Measurements from ENCODE around the gene AP2A2.

The AP2A2 gene

GRCh38 chr11:933936-934335 is 8.3 kb downstream of the AP2A2 start:
- no peak overlapping the region for H3K27ac ChIP-seq
- H3K4me3 ChIP-seq (ENCODE audit: low read depth, low read length): no peak overlapping the region
- H3K27me3 ChIP-seq (ENCODE audit: insufficient read depth, low read depth, severe bottlenecking): no peaks in the 10 kb centered on the region
- no peak for DNase-seq
- TF ChIP-seq CTCF (IDR thresholded peaks at IDR 0.05; ENCODE audit: low read depth, low read length): no peak
- peaks cover 3% of the 10 kb centered on the region for H3K36me3 ChIP-seq
- no peaks in the 10 kb centered on the region for H3K9me3 ChIP-seq (ENCODE audit: severe bottlenecking)

GRCh38 chr11:934527-934926 is 8.9 kb downstream of the AP2A2 start:
- DNase-seq: no peak
- Histone ChIP-seq H3K4me3 (ENCODE audit: low read depth, low read length) (no peak overlapping the region), H3K27ac (no peak overlapping the region), H3K36me3 (peaks cover 2% of the 10 kb centered on the region), H3K9me3 (ENCODE audit: severe bottlenecking) (no peaks in the 10 kb centered on the region), H3K27me3 (ENCODE audit: insufficient read depth, low read depth, severe bottlenecking) (no peaks in the 10 kb centered on the region)
- no peak for TF ChIP-seq CTCF (IDR thresholded peaks at IDR 0.05; ENCODE audit: low read depth, low read length)

GRCh38 chr11:936199-936598 is 10.5 kb downstream of the AP2A2 start:
- Histone ChIP-seq H3K4me3 (ENCODE audit: low read depth, low read length) (no peak overlapping the region), H3K36me3 (peaks cover 2% of the 10 kb centered on the region; the same call in 1 of the 2 replicates), H3K9me3 (ENCODE audit: severe bottlenecking) (no peaks in the 10 kb centered on the region), H3K27me3 (ENCODE audit: insufficient read depth, low read depth, severe bottlenecking) (no peaks in the 10 kb centered on the region), H3K27ac (no peak overlapping the region)
- TF ChIP-seq CTCF (IDR thresholded peaks at IDR 0.05; ENCODE audit: low read depth, low read length): no peak
- no peak for DNase-seq

- peaks cover 2% of the 10 kb centered on the region; the same call in 1 of the 2 replicates for H3K36me3 ChIP-seq
- no peaks in the 10 kb centered on the region for H3K27me3 ChIP-seq (ENCODE audit: insufficient read depth, low read depth, severe bottlenecking)
- no peak overlapping the region for H3K27ac ChIP-seq
- no peaks in the 10 kb centered on the region for H3K9me3 ChIP-seq (ENCODE audit: severe bottlenecking)
- no peak for DNase-seq
- H3K4me3 ChIP-seq (ENCODE audit: low read depth, low read length): no peak overlapping the region
- TF ChIP-seq CTCF (IDR thresholded peaks at IDR 0.05; ENCODE audit: low read depth, low read length): no peak
Measured at GRCh38 chr11:937841-938261, 12.2 kb downstream of the AP2A2 start.

- Histone ChIP-seq H3K27ac (no peak overlapping the region), H3K9me3 (ENCODE audit: severe bottlenecking) (no peaks in the 10 kb centered on the region), H3K27me3 (ENCODE audit: insufficient read depth, low read depth, severe bottlenecking) (no peaks in the 10 kb centered on the region), H3K4me3 (ENCODE audit: low read depth, low read length) (no peak overlapping the region), H3K36me3 (peaks cover 7% of the 10 kb centered on the region)
- no peak for TF ChIP-seq CTCF (IDR thresholded peaks at IDR 0.05; ENCODE audit: low read depth, low read length)
- DNase-seq: no peak
Measured at GRCh38 chr11:940496-941135, 14.9 kb downstream of the AP2A2 start.

GRCh38 chr11:942823-943222 is 17.2 kb downstream of the AP2A2 start:
- DNase-seq: no peak
- Histone ChIP-seq H3K36me3 (peaks cover 23% of the 10 kb centered on the region), H3K9me3 (ENCODE audit: severe bottlenecking) (no peaks in the 10 kb centered on the region), H3K4me3 (ENCODE audit: low read depth, low read length) (no peak overlapping the region), H3K27me3 (ENCODE audit: insufficient read depth, low read depth, severe bottlenecking) (no peaks in the 10 kb centered on the region), H3K27ac (no peak overlapping the region)
- no peak for TF ChIP-seq CTCF (IDR thresholded peaks at IDR 0.05; ENCODE audit: low read depth, low read length)

All from WERI-Rb-1 (cell line).